Measurements from ENCODE around the gene ZFAND3.
A peak's percentile ranks its signal among the peaks of the same experiment; 100 is the strongest.

ZFAND3 gene

GRCh38 chr6:37819177-37819801, at the start of gene ZFAND3:
TSS of gene ZFAND3 (plus strand) at chr6:37819727. CDS start at chr6:37819946, 219 bp downstream.
- peak; percentile 82 to 92 (median 87) for DNase-seq

- DNase-seq, result no peak
Observed at GRCh38 chr6:37774028-37774680, 45.4 kb upstream of the ZFAND3 start.

GRCh38 chr6:37776566-37776965, 43.0 kb upstream of the ZFAND3 start:
- no peak for DNase-seq

GRCh38 chr6:37777272-37777834, 42.2 kb upstream of the ZFAND3 start:
- no peak for DNase-seq

GRCh38 chr6:37779111-37779800, 40.3 kb upstream of the ZFAND3 start:
- no peak for DNase-seq

GRCh38 chr6:37779902-37780628, 39.5 kb upstream of the ZFAND3 start:
- DNase-seq, result no peak

GRCh38 chr6:37781788-37782187, 37.7 kb upstream of the ZFAND3 start:
- DNase-seq, result no peak

GRCh38 chr6:37783025-37783855, 36.3 kb upstream of the ZFAND3 start:
- DNase-seq, result no peak

- no peak for DNase-seq
Observed at GRCh38 chr6:37783856-37784584, 35.5 kb upstream of the ZFAND3 start.

- no peak for DNase-seq
Observed at GRCh38 chr6:37784585-37784967, 35.0 kb upstream of the ZFAND3 start.

- DNase-seq, result no peak
Observed at GRCh38 chr6:37785002-37785662, 34.4 kb upstream of the ZFAND3 start.

- no peak for DNase-seq
Observed at GRCh38 chr6:37785663-37786270, 33.8 kb upstream of the ZFAND3 start.

- no peak for DNase-seq
Observed at GRCh38 chr6:37787216-37787615, 32.3 kb upstream of the ZFAND3 start.

- no peak for DNase-seq
Observed at GRCh38 chr6:37788259-37788658, 31.3 kb upstream of the ZFAND3 start.

- peak; percentile 57 to 76 (median 68) for DNase-seq
Observed at GRCh38 chr6:37791156-37791919, 28.2 kb upstream of the ZFAND3 start.

GRCh38 chr6:37792457-37793033, 27.0 kb upstream of the ZFAND3 start:
- no peak for DNase-seq

- no peak for DNase-seq
Observed at GRCh38 chr6:37793067-37793466, 26.5 kb upstream of the ZFAND3 start.

GRCh38 chr6:37794825-37795224, 24.7 kb upstream of the ZFAND3 start:
- no peak for DNase-seq
